ENCODE results near the gene CELA3B. TPM values are rescaled to one million over a fixed set of nuclear protein-coding genes. Genes with fewer than 3 reads are reported as not detected.
A peak's percentile ranks its signal among the peaks of the same experiment; 100 is the strongest.

The CELA3B gene
- total and polyA plus RNA-seq, 3 experiments from 2014 or later, result not detected

DNA sequence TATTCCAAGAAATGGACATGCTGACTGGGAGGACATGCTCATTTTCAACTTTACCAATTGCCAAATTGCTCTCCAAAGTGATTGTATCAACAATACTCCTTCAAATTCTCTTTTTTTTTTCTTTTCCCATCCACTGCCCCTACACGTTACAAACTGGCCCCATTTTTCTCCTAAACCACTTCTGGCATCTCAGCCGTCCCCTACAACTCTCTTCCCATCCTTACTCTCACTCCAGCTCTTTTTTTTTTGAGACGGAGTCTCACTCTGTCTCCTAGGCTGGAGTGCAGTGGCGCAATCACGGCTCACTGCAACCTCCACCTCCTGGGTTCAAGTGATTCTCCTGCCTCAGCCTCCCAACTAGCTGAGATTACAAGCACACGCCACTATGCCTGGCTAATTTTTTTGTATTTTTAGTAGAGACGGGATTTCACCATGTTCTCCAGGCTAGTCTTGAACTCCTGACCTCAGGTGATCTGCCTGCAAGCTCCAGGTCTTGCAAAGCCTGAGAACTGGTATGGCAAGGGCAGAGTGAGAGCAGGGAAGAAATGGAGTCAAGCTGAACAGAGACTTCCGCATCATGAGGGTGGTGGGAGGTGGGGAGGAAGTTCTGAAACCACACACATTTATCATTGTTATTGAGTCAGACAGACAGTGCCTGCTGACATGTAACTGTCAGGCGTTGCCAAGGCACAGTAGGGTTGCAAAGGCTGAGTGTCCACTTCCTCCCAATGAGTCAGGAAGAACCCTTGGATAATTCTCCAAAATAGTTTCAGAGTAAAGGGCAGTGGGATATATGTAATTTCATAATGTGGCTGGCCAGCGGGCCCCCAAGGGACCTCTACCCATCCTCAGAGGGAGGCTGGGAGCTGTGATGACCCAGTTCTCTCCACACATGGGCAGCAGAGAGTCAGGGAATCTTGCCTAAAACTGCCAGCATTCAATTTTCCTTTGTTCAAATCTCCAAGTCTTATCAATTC, 42.0 kb downstream of the CELA3B start:
- Histone ChIP-seq H3K4me1 (ENCODE audit: insufficient read depth, low read length) (peaks cover 25% of the 10 kb centered on the region), H3K36me3 (ENCODE audit: insufficient read depth, low read length) (no peaks in the 10 kb centered on the region), H3K4me3 (ENCODE audit: low read length) (no peak overlapping the region), H3K9me3 (ENCODE audit: low read length) (no peaks in the 10 kb centered on the region), H3K27ac (ENCODE audit: low read depth, low read length) (peak overlapping the region; percentile 26), H3K27me3 (ENCODE audit: insufficient read depth, low read length, poor library complexity, severe bottlenecking) (no peaks in the 10 kb centered on the region)
- peak overlapping the region in 5 of 7 donors; percentile 3 to 60 (median 57) for H3K4me3 Mint-ChIP-seq
- no peaks in the 10 kb centered on the region for H3K36me3 Mint-ChIP-seq
- peak; percentile 26 to 78 (median 29) for DNase-seq
- H3K27me3 Mint-ChIP-seq, result no peaks in the 10 kb centered on the region
- ChIA-PET CTCF (interaction anchor here (1.1 kb wide), 1 partner anchor 40 kb away, joined by 3 read pairs; no protein-coding TSS in a partner anchor), POLR2A (interaction anchor here (0.6 to 0.9 kb wide), 2 partner anchors 50 to 79 kb away, joined by 3 read pairs; no protein-coding TSS in a partner anchor)
- peak overlapping the region; percentile 26 to 97 (median 84) for H3K27ac Mint-ChIP-seq
- H3K9me3 Mint-ChIP-seq, result no peaks in the 10 kb centered on the region
- peaks cover 19 to 26% (median 24%) of the 10 kb centered on the region in 3 donors for H3K4me1 Mint-ChIP-seq

DNA sequence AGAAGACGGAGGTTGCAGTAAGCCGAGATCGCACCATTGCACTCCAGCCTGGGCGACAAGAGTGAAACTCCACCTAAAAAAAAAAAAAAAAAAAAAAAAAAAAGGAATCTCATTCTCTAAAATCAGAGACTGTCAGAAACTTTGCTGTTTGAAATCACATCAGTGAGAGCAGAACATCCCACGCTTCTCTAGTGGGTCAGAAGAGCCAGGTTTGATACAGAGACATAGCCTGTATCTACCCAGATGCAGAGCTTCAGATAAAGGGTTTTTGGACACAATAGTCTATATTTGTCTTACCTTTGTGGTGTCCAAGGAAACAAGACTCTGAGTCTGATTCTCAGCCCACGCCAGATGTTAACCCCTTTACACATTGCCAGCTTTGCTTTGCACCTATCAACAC, 44.2 kb downstream of the CELA3B start:
- POLR2A ChIA-PET, result no interaction called here
- DNase-seq, result no peak
- peaks cover 32% of the 10 kb centered on the region for H3K4me1 ChIP-seq (ENCODE audit: insufficient read depth, low read length)
- no peak overlapping the region for H3K27ac ChIP-seq (ENCODE audit: low read depth, low read length)
- CTCF ChIA-PET, result interaction anchor here (0.7 to 5.3 kb wide), 3 partner anchors 19 to 32 kb away, joined by 3 to 77 read pairs (median 4); partner anchors contain the start of gene CDC42
- no peaks in the 10 kb centered on the region for H3K36me3 ChIP-seq (ENCODE audit: insufficient read depth, low read length)
- H3K9me3 ChIP-seq (ENCODE audit: low read length), result no peaks in the 10 kb centered on the region
- H3K4me1 Mint-ChIP-seq, result peaks cover 30 to 40% (median 40%) of the 10 kb centered on the region in 3 donors
- no peak overlapping the region for H3K27ac Mint-ChIP-seq
- H3K9me3 Mint-ChIP-seq, result no peaks in the 10 kb centered on the region
- no peaks in the 10 kb centered on the region for H3K27me3 Mint-ChIP-seq
- no peak overlapping the region for H3K4me3 Mint-ChIP-seq
- H3K27me3 ChIP-seq (ENCODE audit: insufficient read depth, low read length, poor library complexity, severe bottlenecking), result no peaks in the 10 kb centered on the region
- H3K4me3 ChIP-seq (ENCODE audit: low read length), result no peak overlapping the region
- H3K36me3 Mint-ChIP-seq, result peaks cover 0 to 11% (median 0%) of the 10 kb centered on the region in 3 donors

DNA sequence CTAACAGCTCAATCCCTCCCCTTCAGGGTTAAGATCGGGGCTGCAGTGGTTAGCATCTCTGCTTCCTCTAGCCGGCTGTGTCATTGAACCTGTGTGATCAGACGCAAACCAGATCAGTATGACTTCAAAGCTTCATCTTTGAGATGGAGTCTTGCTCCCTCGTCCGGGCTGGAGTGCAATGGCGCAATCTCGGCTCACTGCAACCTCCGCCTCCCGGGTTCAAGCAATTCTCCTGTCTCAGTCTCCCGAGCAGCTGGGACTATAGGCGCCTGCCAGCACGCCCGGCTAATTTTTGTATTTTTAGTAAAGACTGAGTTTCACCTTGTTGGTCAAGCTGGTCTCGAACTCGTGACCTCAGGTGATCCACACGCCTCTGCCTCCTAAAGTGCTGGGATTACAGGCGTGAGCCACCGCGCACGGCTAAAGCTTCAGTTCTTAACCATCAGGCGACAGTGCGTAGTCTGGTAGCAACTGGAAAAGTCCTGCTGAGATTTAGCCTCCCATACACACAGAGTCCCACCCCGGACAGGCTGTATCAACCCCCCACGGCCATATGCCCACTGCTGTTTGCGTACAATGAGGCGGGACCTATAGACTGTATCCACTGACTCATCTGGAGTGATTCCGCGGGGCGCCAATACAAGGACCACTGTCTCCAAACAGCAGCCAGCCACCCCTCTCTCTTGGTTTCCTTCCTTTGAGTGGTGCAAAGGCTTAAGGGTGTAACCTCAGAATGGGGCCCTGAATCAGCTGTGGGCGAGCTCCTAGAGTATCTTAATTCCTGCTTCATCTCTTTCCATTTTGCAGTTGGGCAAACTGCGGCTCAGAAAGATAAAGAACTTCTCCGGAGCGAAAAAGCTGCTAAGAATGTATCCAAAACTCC, 47.9 kb downstream of the CELA3B start:
- Mint-ChIP-seq H3K27me3 (no peaks in the 10 kb centered on the region), H3K4me3 (peak overlapping the region; percentile 86 to 98 (median 93)), H3K9me3 (no peaks in the 10 kb centered on the region), H3K36me3 (peaks cover 0 to 13% (median 2%) of the 10 kb centered on the region in 3 donors), H3K27ac (peak overlapping the region; percentile 93 to 100 (median 98)), H3K4me1 (peaks cover 29 to 46% (median 45%) of the 10 kb centered on the region in 3 donors)
- Histone ChIP-seq H3K27me3 (ENCODE audit: insufficient read depth, low read length, poor library complexity, severe bottlenecking) (no peaks in the 10 kb centered on the region), H3K4me1 (ENCODE audit: insufficient read depth, low read length) (peaks cover 27% of the 10 kb centered on the region), H3K9me3 (ENCODE audit: low read length) (no peaks in the 10 kb centered on the region), H3K27ac (ENCODE audit: low read depth, low read length) (peak overlapping the region; percentile 99), H3K4me3 (ENCODE audit: low read length) (peak overlapping the region; percentile 96), H3K36me3 (ENCODE audit: insufficient read depth, low read length) (no peaks in the 10 kb centered on the region)
- ChIA-PET POLR2A (interaction anchor here (0.6 to 3.0 kb wide), 9 partner anchors 14 to 255 kb away, joined by 3 to 139 read pairs (median 5); partner anchors contain the start of genes CDC42 and USP48), CTCF (interaction anchor here (0.7 to 5.3 kb wide), 18 partner anchors 10 to 321 kb away, joined by 3 to 77 read pairs (median 4); partner anchors contain the start of gene CDC42)
- peak; percentile 74 to 93 (median 87) for DNase-seq

DNA sequence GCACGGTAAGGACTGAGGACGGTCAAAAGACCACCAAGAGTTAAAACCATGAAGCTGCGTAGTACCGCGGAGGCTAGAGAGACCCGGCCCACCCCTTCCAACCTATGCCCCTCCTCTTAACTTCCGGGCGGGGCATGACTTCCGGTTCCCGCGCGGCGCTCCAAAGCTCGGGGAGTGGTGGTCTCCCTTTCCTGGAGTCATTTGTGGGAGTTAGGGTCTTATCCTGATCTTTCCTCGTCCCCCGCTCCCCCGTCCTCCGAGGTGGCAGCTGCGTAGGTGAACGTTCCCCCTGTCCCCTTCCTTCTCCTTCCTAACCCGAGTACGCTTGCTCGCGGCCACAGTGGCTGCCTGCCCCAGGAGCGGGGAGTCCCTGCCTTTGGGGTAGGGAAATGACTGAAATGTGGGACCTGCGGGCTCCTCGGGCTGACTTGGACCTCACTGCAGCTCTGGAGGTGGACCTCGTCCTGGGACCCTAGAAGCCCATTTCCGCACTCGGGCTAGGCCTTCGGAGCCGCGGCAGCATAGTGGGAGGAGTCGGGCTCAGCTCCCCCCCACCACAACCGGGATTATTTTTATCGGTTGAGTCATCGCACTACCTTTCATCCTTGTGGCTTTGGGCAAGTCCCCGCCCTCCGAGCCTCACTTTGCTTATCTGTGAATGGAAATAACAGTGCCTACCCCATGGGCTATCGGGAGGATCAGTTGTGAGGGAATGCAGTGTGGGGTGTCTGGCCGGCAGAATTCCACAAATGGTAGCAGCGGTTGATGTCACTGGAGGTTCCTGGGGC, 48.7 kb downstream of the CELA3B start:
- peak; percentile 80 to 94 (median 88) for DNase-seq

DNA sequence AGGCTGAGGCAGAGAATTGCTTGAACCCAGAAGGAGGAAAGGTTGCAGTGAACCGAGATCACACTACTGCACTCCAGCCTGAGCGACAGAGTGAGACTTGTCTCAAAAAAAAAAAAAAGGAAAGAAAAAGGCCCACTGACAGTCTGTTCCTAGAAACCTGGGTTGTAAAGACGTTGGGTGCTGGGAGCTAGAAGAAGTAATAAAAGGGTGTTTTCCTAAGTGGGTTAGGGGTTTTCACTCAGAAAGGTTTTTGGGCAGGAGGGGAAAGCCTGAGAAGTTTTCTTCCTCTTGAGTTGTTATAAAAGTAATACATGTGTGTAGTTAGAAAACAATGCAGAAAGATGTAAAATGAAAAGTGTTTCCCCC, 50.1 kb downstream of the CELA3B start:
- H3K27ac Mint-ChIP-seq, result peak overlapping the region in 7 of 8 donors; percentile 79 to 99 (median 98)
- H3K4me3 Mint-ChIP-seq, result peak overlapping the region; percentile 46 to 98 (median 50)
- peaks cover 0 to 23% (median 2%) of the 10 kb centered on the region in 3 donors for H3K36me3 Mint-ChIP-seq
- Histone ChIP-seq H3K4me1 (ENCODE audit: insufficient read depth, low read length) (peaks cover 38% of the 10 kb centered on the region), H3K27me3 (ENCODE audit: insufficient read depth, low read length, poor library complexity, severe bottlenecking) (no peaks in the 10 kb centered on the region), H3K36me3 (ENCODE audit: insufficient read depth, low read length) (no peaks in the 10 kb centered on the region), H3K9me3 (ENCODE audit: low read length) (no peaks in the 10 kb centered on the region), H3K27ac (ENCODE audit: low read depth, low read length) (peak overlapping the region; percentile 99), H3K4me3 (ENCODE audit: low read length) (no peak overlapping the region)
- DNase-seq, result no peak
- H3K9me3 Mint-ChIP-seq, result no peaks in the 10 kb centered on the region
- ChIA-PET CTCF (interaction anchor here (2.7 to 4.2 kb wide), 2 partner anchors 10 to 13 kb away, joined by 8 to 17 read pairs; no protein-coding TSS in a partner anchor), POLR2A (interaction anchor here (0.6 to 1.0 kb wide), 2 partner anchors 11 to 44 kb away, joined by 3 to 5 read pairs; no protein-coding TSS in a partner anchor)
- peaks cover 36 to 61% (median 60%) of the 10 kb centered on the region in 3 donors for H3K4me1 Mint-ChIP-seq
- no peaks in the 10 kb centered on the region for H3K27me3 Mint-ChIP-seq

More for the DNA sequence above, 48.7 kb downstream of the CELA3B start:
- H3K36me3 Mint-ChIP-seq, result peaks cover 0 to 17% (median 2%) of the 10 kb centered on the region in 3 donors
- peaks cover 31 to 51% (median 50%) of the 10 kb centered on the region in 3 donors for H3K4me1 Mint-ChIP-seq
- H3K4me3 Mint-ChIP-seq, result peak overlapping the region; percentile 86 to 98 (median 93)
- Histone ChIP-seq H3K27ac (ENCODE audit: low read depth, low read length) (peak overlapping the region; percentile 99), H3K4me1 (ENCODE audit: insufficient read depth, low read length) (peaks cover 31% of the 10 kb centered on the region), H3K27me3 (ENCODE audit: insufficient read depth, low read length, poor library complexity, severe bottlenecking) (no peaks in the 10 kb centered on the region), H3K9me3 (ENCODE audit: low read length) (no peaks in the 10 kb centered on the region), H3K36me3 (ENCODE audit: insufficient read depth, low read length) (no peaks in the 10 kb centered on the region), H3K4me3 (ENCODE audit: low read length) (peak overlapping the region; percentile 96)
- H3K9me3 Mint-ChIP-seq, result no peaks in the 10 kb centered on the region
- no peaks in the 10 kb centered on the region for H3K27me3 Mint-ChIP-seq
- CTCF ChIA-PET, result interaction anchor here (1.2 to 5.3 kb wide), 12 partner anchors 9 to 243 kb away, joined by 3 to 77 read pairs (median 7); partner anchors contain the start of gene CDC42
- POLR2A ChIA-PET, result interaction anchor here (0.9 to 3.0 kb wide), 6 partner anchors 13 to 243 kb away, joined by 3 to 139 read pairs (median 11); partner anchors contain the start of genes CDC42 and USP48
- H3K27ac Mint-ChIP-seq, result peak overlapping the region; percentile 93 to 100 (median 98)

DNA sequence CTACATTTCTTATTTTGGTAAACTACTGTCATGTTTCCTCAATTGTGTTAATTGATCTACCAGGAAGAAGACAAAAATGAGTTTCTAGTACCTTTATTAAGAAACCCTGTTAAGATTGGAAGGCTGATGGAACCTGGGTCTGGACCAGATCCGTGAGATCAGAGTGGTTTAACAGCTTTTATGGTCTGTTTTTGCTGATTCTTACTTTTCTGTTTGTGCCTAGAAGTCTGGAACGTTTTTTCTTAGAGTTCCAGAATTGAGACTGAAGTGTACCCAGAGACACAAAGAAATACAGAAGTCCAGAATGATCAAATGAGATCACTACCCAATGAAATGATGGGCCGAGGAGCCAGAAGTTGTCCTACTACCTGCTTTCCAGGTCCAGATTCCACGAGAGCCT, 53.2 kb downstream of the CELA3B start:
- Histone ChIP-seq H3K36me3 (ENCODE audit: insufficient read depth, low read length) (no peaks in the 10 kb centered on the region), H3K27ac (ENCODE audit: low read depth, low read length) (no peak overlapping the region), H3K27me3 (ENCODE audit: insufficient read depth, low read length, poor library complexity, severe bottlenecking) (no peaks in the 10 kb centered on the region), H3K9me3 (ENCODE audit: low read length) (no peaks in the 10 kb centered on the region), H3K4me3 (ENCODE audit: low read length) (no peak overlapping the region), H3K4me1 (ENCODE audit: insufficient read depth, low read length) (peaks cover 30% of the 10 kb centered on the region)
- Mint-ChIP-seq H3K27ac (peak overlapping the region in 2 of 8 donors; percentile 10 to 51), H3K9me3 (no peaks in the 10 kb centered on the region), H3K36me3 (peaks cover 0 to 21% (median 2%) of the 10 kb centered on the region in 3 donors), H3K4me1 (peaks cover 22 to 41% (median 39%) of the 10 kb centered on the region in 3 donors), H3K27me3 (no peaks in the 10 kb centered on the region), H3K4me3 (no peak overlapping the region)
- ChIA-PET POLR2A (interaction anchor here (0.6 to 1.4 kb wide), 3 partner anchors 10 to 386 kb away, joined by 3 to 8 read pairs (median 4); no protein-coding TSS in a partner anchor), CTCF (interaction anchor here (1.4 to 4.2 kb wide), 3 partner anchors 9 to 69 kb away, joined by 3 to 17 read pairs (median 4); no protein-coding TSS in a partner anchor)
- no peak for DNase-seq
